HepG2 (cell line): ENCODE measurements around the gene GTF2I. TPM values are rescaled to one million over a fixed set of nuclear protein-coding genes. Genes with fewer than 3 reads are reported as not detected.

Experiments
- ATAC-seq: fragments of 200-7000 bp; cut with Tn5 transposase; 3 replicates; pipeline ENCODE4 v1.9.1; 2020; ENCODE audit warnings: mild to moderate bottlenecking, moderate library complexity
- Bru-seq: library from RNA; stranded (reverse); fragments of 400-500 nt; gene quantifications from one replicate; lab custom pipeline; 2021; lab: Mats Ljungman, UMichigan
- BruChase-seq, 2 experiments: library from RNA; stranded (reverse); fragments of 400-500 nt; gene quantifications; one replicate each; lab custom pipeline; 2021; lab: Mats Ljungman, UMichigan
- BruUV-seq: library from RNA; stranded (reverse); fragments of 400-500 nt; replicated peaks from 2 replicates; lab custom pipeline; 2021; lab: Mats Ljungman, UMichigan
- CTCF ChIA-PET: fragments of 300-600 bp; formaldehyde crosslinking; extraction: SDS; loops from one replicate; lab custom pipeline; 2021; ENCODE audit warnings: low total read pairs, inconsistent platforms, low intra/inter-chr PET ratio; lab: Yijun Ruan, JAX
- POLR2A ChIA-PET: fragments of 350-600 bp; sonication (Branson Sonifier 250); formaldehyde crosslinking; loops from one replicate; lab custom pipeline; 2020; ENCODE audit warnings: antibody characterized with exemption, inconsistent platforms; lab: Yijun Ruan, JAX
- DNase-seq: peaks from one replicate; pipeline ENCODE4 v3.0.0-alpha.2; 2015; ENCODE audit warnings: low spot score
- FAIRE-seq: peaks from 3 replicates; lab custom pipeline; 2011; peaks lifted over from hg19 to GRCh38; lab: Jason Lieb, UNC
- H2AFZ ChIP-seq: one replicate; pipeline ENCODE4 v1.6.1; 2011; ENCODE audit warnings: low read length, inconsistent platforms
- H3K27ac ChIP-seq: fragments of 300-600 bp; 3 replicates; pipeline ENCODE4 v1.8.0; 2011; ENCODE audit warnings: mixed run types, mild to moderate bottlenecking, mixed read lengths, low read length, inconsistent platforms; ENCODE audit not compliant: insufficient read depth; ENCODE audit errors: extremely low read length
- H3K27me3 ChIP-seq, 2 experiments: fragments of 200-600 bp in 1 of 2; 2 replicates in 1 of 2; 3 replicates in 1 of 2; pipeline versions ENCODE4 v1.6.0 to v1.8.0; 2011; ENCODE audit warnings: low read length in 2 of 2, mild to moderate bottlenecking in 2 of 2, moderate library complexity in 2 of 2, inconsistent platforms in 1 of 2; ENCODE audit not compliant: insufficient read depth in 2 of 2, control insufficient read depth in 1 of 2
- H3K36me3 ChIP-seq, 2 experiments: fragments of 200-600 bp in 1 of 2; replicated peaks in 1 of 2; 2 replicates in 1 of 2; 3 replicates in 1 of 2; pipeline versions ENCODE4 v1.5.1 to v1.8.0; 2011; ENCODE audit warnings: low read length in 2 of 2, inconsistent platforms in 1 of 2; ENCODE audit not compliant: insufficient read depth in 2 of 2, control insufficient read depth in 1 of 2
- H3K4me1 ChIP-seq: 2 replicates; pipeline ENCODE4 v1.5.1; 2012; ENCODE audit warnings: low read length, inconsistent platforms; ENCODE audit not compliant: insufficient read depth
- H3K4me2 ChIP-seq: 2 replicates; pipeline ENCODE4 v1.6.0; 2011; ENCODE audit warnings: low read depth, low read length, inconsistent platforms
- H3K4me3 ChIP-seq, 3 experiments: fragments of 200-600 bp in 1 of 3; sonication (generic), shearing (Covaris generic) in 1 of 3; replicated peaks in 1 of 3; 2 replicates each; pipeline ENCODE4 v1.5.1; 2011 to 2016; ENCODE audit warnings: low read length in 3 of 3, inconsistent platforms in 2 of 3, low read depth in 2 of 3, mild to moderate bottlenecking in 2 of 3, control low read depth in 1 of 3, mixed read lengths in 1 of 3; ENCODE audit not compliant: insufficient read depth in 1 of 3
- H3K79me2 ChIP-seq: one replicate; pipeline ENCODE4 v1.6.1; 2011; ENCODE audit warnings: low read length, inconsistent platforms; ENCODE audit not compliant: insufficient read depth
- H3K9ac ChIP-seq: 2 replicates; pipeline ENCODE4 v1.6.0; 2011; ENCODE audit warnings: mild to moderate bottlenecking, low read depth, low read length, inconsistent platforms; ENCODE audit not compliant: insufficient read depth
- H3K9me3 ChIP-seq: 2 replicates; pipeline ENCODE4 v1.5.1; 2012; ENCODE audit warnings: mild to moderate bottlenecking, low read length
- H4K20me1 ChIP-seq: 2 replicates; pipeline ENCODE4 v1.6.0; 2011; ENCODE audit warnings: inconsistent platforms, mild to moderate bottlenecking, low read length, moderate library complexity; ENCODE audit not compliant: insufficient read depth
- DMAP1 ChIP-seq: IDR thresholded peaks from 2 replicates; pipeline ENCODE4 v1.6.1; 2016
- DNMT1 ChIP-seq: sonication (generic); formaldehyde crosslinking; IDR thresholded peaks from 2 replicates; pipeline ENCODE4 v1.5.1; 2020; ENCODE audit warnings: mild to moderate bottlenecking, missing genetic modification reagents
- FOXA3 ChIP-seq: IDR thresholded peaks from 2 replicates; pipeline ENCODE4 v1.6.1; 2016; ENCODE audit warnings: missing genetic modification reagents, missing compliant biosample characterization
- HNRNPLL ChIP-seq: fragments of 200-400 bp; formaldehyde crosslinking; IDR thresholded peaks from 2 replicates; pipeline ENCODE4 v1.6.1; 2017; ENCODE audit warnings: mild to moderate bottlenecking, low read depth, low read length; ENCODE audit not compliant: poor library complexity, severe bottlenecking
- TFE3 ChIP-seq: IDR thresholded peaks from 2 replicates; pipeline ENCODE4 v1.6.1; 2016
- TRIM22 ChIP-seq: fragments of 450-650 bp; IDR thresholded peaks from 2 replicates; pipeline ENCODE4 v1.6.1; 2017
- ZNF572 ChIP-seq: sonication (generic); formaldehyde crosslinking; IDR thresholded peaks from 2 replicates; pipeline ENCODE4 v1.5.1; 2020; ENCODE audit warnings: mild to moderate bottlenecking, missing genetic modification reagents
- WGBS: methylation state at CpG from one replicate; pipeline ENCODE4 v1.1.6; 2017; ENCODE audit warnings: low lambda C conversion rate; 5-methylcytosine and 5-hydroxymethylcytosine counted together
- in situ Hi-C: cut with HindIII; loops from 2 replicates; pipeline ENCODE4 v1.10.0; 2017; ENCODE audit warnings: low pct_unique_long_range_greater_than_20kb; ENCODE audit not compliant: extremely low pct_ligation_motif_present
- intact Hi-C: fragments of 100-400 bp; cut with micrococcal nuclease; formaldehyde crosslinking; loops from one replicate; pipeline ENCODE4 v1.10.0; 2022; ENCODE audit not compliant: unreplicated experiment
- long read RNA-seq, 2 experiments: library from RNA in 1 of 2; library from polyadenylated mRNA in 1 of 2; stranded (forward) in 1 of 2; unstranded in 1 of 2; transcript quantifications; one replicate each; pipeline ENCODE4 v2.0.0, GENCODE V29; 2019 to 2022
- polyA minus RNA-seq, 3 experiments: library from RNA; depleted of rRNA, polyadenylated mRNA; stranded (reverse); fragments of >200 nt; gene quantifications; 2 replicates each; pipeline ENCODE4 v1.2.3, GENCODE V29; 2011; ENCODE audit warnings: low replicate concordance in 1 of 3
- polyA plus RNA-seq, 8 experiments: library from polyadenylated mRNA; depleted of rRNA in 3 of 8; stranded (reverse) in 7 of 8; unstranded in 1 of 8; fragments of >200 nt; fragmentation: Illumina TruSeq in 4 of 8; extraction: Trizol in 4 of 8; gene quantifications; 2 replicates each; pipeline versions ENCODE4 v1.2.1 to v1.2.3, GENCODE V29; 2011 to 2016; ENCODE audit warnings: low read depth in 4 of 8, missing spikeins in 1 of 8, mixed read lengths in 1 of 8; ENCODE audit not compliant: insufficient read depth in 1 of 8
- total RNA-seq, 5 experiments: library from RNA; depleted of rRNA; stranded (reverse); fragments of >200 nt; fragmentation: Illumina TruSeq; extraction: Trizol; gene quantifications; 2 replicates each; pipeline ENCODE4 v1.2.3, GENCODE V29; 2016; ENCODE audit warnings: low read depth in 1 of 5
- TF ChIP-seq, protein P1 (sequence below), 2 experiments: fragments of 450-650 bp in 1 of 2; sonication (generic) in 1 of 2; formaldehyde crosslinking; IDR thresholded peaks; 2 replicates each; pipeline versions ENCODE4 v1.5.0 to v1.8.0; 2020 to 2022; ENCODE audit warnings: mild to moderate bottlenecking in 1 of 2, missing genetic modification reagents in 1 of 2
- TF ChIP-seq, protein P2 (sequence below): sonication (generic); formaldehyde crosslinking; IDR thresholded peaks from 2 replicates; pipeline ENCODE4 v1.4.0; 2020; ENCODE audit warnings: missing genetic modification reagents

GTF2I gene
- 120 and 125 TPM in 2 replicates for total RNA-seq (2016; rRNA removed; fragmentation: Illumina TruSeq; extraction: Trizol)
- total RNA-seq (2016; cell fraction: cytosol; rRNA removed; fragmentation: Illumina TruSeq; extraction: Trizol; ENCODE audit: low read depth) = 37.3 and 58.3 TPM in 2 replicates
- 103 and 117 TPM in 2 replicates for total RNA-seq (2016; cell fraction: insoluble cytoplasmic fraction; rRNA removed; fragmentation: Illumina TruSeq; extraction: Trizol)
- 54.3 and 54.7 TPM in 2 replicates for total RNA-seq (2016; cell fraction: membrane; rRNA removed; fragmentation: Illumina TruSeq; extraction: Trizol)
- 134 and 149 TPM in 2 replicates for total RNA-seq (2016; cell fraction: nucleus; rRNA removed; fragmentation: Illumina TruSeq; extraction: Trizol)
- 53.1 and 74.6 TPM in 2 replicates for polyA plus RNA-seq (2011; rRNA removed)
- 16.3 and 16.6 TPM in 2 replicates for polyA plus RNA-seq (2011; cell fraction: cytosol; rRNA removed)
- 287 and 329 TPM in 2 replicates for polyA plus RNA-seq (2011; cell fraction: nucleus; rRNA removed)
- polyA plus RNA-seq (2012) = 103 and 123 TPM in 2 replicates
- 4.7 and 5.5 TPM in 2 replicates for polyA plus RNA-seq (2016; cell fraction: cytosol; fragmentation: Illumina TruSeq; extraction: Trizol; ENCODE audit: low read depth)
- 82.1 and 105 TPM in 2 replicates for polyA plus RNA-seq (2016; cell fraction: insoluble cytoplasmic fraction; fragmentation: Illumina TruSeq; extraction: Trizol; ENCODE audit: low read depth)
- polyA plus RNA-seq (2016; cell fraction: membrane; fragmentation: Illumina TruSeq; extraction: Trizol; ENCODE audit: low read depth) = 9.2 and 14.0 TPM in 2 replicates
- polyA plus RNA-seq (2016; cell fraction: nucleus; fragmentation: Illumina TruSeq; extraction: Trizol; ENCODE audit: insufficient read depth, low read depth) = 246 and 264 TPM in 2 replicates
- polyA minus RNA-seq (2011; rRNA and poly(A)+ RNA removed; ENCODE audit: low replicate concordance) = 39.7 and 41.1 TPM in 2 replicates
- 41.3 and 45.4 TPM in 2 replicates for polyA minus RNA-seq (2011; cell fraction: cytosol; rRNA and poly(A)+ RNA removed)
- 206 and 208 TPM in 2 replicates for polyA minus RNA-seq (2011; cell fraction: nucleus; rRNA and poly(A)+ RNA removed)
- percentile 91 among the genes with signal in this experiment for Bru-seq, nascent RNA
- percentile 91 among the genes with signal in this experiment for BruChase-seq, experiment 1, labeled RNA remaining after a 6-hour chase
- BruChase-seq, experiment 2, labeled RNA remaining after a 2-hour chase = percentile 90 among the genes with signal in this experiment
- long read RNA-seq, experiment 1, full-length matches to known transcripts = 17 of 58 reads
- long read RNA-seq, experiment 1, partial matches to known transcripts = 31 of 58 reads
- long read RNA-seq, experiment 1, other reads (novel, unspliced or antisense) = 10 of 58 reads
- long read RNA-seq, experiment 2, full-length matches to known transcripts = 54 of 209 reads
- long read RNA-seq, experiment 2, partial matches to known transcripts = 122 of 209 reads
- long read RNA-seq, experiment 2, other reads (novel, unspliced or antisense) = 33 of 209 reads

DNA sequence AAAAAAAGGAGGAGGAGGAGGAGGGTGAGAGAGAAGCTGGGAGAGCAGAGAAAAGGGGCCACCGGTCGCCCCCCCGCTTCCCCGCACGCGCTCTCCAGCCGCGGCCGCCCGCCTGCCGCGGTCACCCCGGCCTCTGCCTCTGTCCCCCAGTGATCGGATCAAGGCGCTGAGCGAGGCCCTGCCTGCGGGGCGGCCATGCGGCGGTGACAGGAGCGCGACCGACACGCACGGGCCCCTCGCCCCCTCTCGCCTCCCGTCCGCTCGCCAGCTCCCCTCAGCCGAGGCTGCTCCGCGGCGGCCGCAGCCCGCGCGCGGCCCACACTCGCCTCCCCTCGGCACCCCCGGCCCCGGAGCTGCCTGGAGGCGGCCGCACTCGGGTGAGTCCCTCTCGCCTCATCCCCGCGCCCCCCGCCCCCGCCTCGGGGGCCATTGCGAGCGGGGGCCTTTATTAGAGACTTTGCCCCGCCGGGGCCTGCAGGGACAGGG is at the start of gene GTF2I:
TSS of gene GTF2I (plus strand) at position 27 of the 486 bp plus-strand sequence. CDS start 31,411 bp downstream, outside the sequence.
- H3K79me2 ChIP-seq = peaks cover 42% of the 10 kb centered on the region
- CTCF ChIA-PET = no interaction called here
- TF ChIP-seq FOXA3 (CRISPR knock-in tag) (no peak), DNMT1 (peak; percentile 40; the same call in 1 of the 2 replicates), TFE3 (CRISPR knock-in tag) (no peak; the same call in none of the 2 replicates), DMAP1 (CRISPR knock-in tag) (peak; percentile 7), TRIM22 (no peak), ZNF572 (CRISPR knock-in tag) (no peak), HNRNPLL (peak; percentile 34)
- TF ChIP-seq, protein P1, sequence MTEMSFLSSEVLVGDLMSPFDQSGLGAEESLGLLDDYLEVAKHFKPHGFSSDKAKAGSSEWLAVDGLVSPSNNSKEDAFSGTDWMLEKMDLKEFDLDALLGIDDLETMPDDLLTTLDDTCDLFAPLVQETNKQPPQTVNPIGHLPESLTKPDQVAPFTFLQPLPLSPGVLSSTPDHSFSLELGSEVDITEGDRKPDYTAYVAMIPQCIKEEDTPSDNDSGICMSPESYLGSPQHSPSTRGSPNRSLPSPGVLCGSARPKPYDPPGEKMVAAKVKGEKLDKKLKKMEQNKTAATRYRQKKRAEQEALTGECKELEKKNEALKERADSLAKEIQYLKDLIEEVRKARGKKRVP (CRISPR knock-in tag; IDR thresholded peaks at IDR 0.05) = peak in 1 of 2 experiments; percentile 7; a peak in 1 of 4 replicates
- TF ChIP-seq, protein P2, sequence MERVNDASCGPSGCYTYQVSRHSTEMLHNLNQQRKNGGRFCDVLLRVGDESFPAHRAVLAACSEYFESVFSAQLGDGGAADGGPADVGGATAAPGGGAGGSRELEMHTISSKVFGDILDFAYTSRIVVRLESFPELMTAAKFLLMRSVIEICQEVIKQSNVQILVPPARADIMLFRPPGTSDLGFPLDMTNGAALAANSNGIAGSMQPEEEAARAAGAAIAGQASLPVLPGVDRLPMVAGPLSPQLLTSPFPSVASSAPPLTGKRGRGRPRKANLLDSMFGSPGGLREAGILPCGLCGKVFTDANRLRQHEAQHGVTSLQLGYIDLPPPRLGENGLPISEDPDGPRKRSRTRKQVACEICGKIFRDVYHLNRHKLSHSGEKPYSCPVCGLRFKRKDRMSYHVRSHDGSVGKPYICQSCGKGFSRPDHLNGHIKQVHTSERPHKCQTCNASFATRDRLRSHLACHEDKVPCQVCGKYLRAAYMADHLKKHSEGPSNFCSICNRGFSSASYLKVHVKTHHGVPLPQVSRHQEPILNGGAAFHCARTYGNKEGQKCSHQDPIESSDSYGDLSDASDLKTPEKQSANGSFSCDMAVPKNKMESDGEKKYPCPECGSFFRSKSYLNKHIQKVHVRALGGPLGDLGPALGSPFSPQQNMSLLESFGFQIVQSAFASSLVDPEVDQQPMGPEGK (CRISPR knock-in tag) = peak; percentile 33; the same call in 1 of the 2 replicates

More for the DNA sequence above, at the start of gene GTF2I:
- H3K36me3 ChIP-seq = peaks cover 0 to 2% of the 10 kb centered on the region in 2 experiments; a peak in 2 of 5 replicates
- POLR2A ChIA-PET = interaction anchor here (0.7 to 2.3 kb wide), 8 partner anchors 16 to 78 kb away, joined by 3 to 33 read pairs (median 9); no protein-coding TSS in a partner anchor
- DNase-seq = no peak
- H3K9me3 ChIP-seq = no peaks in the 10 kb centered on the region
- H3K4me2 ChIP-seq = peak within 1 kb of the TSS; percentile 99
- in situ Hi-C loops (loop anchor here (5.0 kb wide), 1 partner anchor 75 kb away; no protein-coding TSS in a partner anchor), intact Hi-C loops (no loop called here)
- H3K9ac ChIP-seq = peak within 1 kb of the TSS; percentile 98
- no peak within 1 kb of the TSS for H2AFZ ChIP-seq
- H3K27me3 ChIP-seq = no peaks in the 10 kb centered on the region; a peak in 1 of 5 replicates
- whole genome bisulfite sequencing = 2% methylated on average over 13 of the region's 56 CpGs
- peaks cover 73% of the 10 kb centered on the region for H3K4me1 ChIP-seq
- H3K27ac ChIP-seq = peak within 1 kb of the TSS; percentile 98
- TSS peak; percentile 54 for BruUV-seq
- peak; percentile 22 for ATAC-seq
- FAIRE-seq = no peak
- peaks cover 39% of the 10 kb centered on the region for H4K20me1 ChIP-seq
- peak within 1 kb of the TSS; percentile 84 to 91 (median 88) for H3K4me3 ChIP-seq
